NOMO-1 treated with dmso at 0.1 percent for 144 hours (cell line): ENCODE results near the gene KRT10.
"Not testable (repeated sequence)": the region's sequence is repeated elsewhere in the genome, so short reads cannot be mapped to it uniquely, and the experiment has no call there.

Experiments used
- DNase-seq: peaks from one replicate; lab custom pipeline; 2025; ENCODE audit not compliant: unreplicated experiment; lab: John Stamatoyannopoulos, UW

The KRT10 gene

GRCh38 chr17:40833882-40834281, 11.5 kb upstream of the KRT10 start:
- no peak for DNase-seq

GRCh38 chr17:40832840-40833239, 10.4 kb upstream of the KRT10 start:
- DNase-seq: no peak

- no peak for DNase-seq
These were observed 7.8 kb upstream of the KRT10 start for GRCh38 chr17:40830085-40830776.

GRCh38 chr17:40828454-40829044, 6.1 kb upstream of the KRT10 start:
- DNase-seq: no peak

- DNase-seq: peak; percentile 28
These were observed 5.5 kb upstream of the KRT10 start for GRCh38 chr17:40827746-40828453.

DNA sequence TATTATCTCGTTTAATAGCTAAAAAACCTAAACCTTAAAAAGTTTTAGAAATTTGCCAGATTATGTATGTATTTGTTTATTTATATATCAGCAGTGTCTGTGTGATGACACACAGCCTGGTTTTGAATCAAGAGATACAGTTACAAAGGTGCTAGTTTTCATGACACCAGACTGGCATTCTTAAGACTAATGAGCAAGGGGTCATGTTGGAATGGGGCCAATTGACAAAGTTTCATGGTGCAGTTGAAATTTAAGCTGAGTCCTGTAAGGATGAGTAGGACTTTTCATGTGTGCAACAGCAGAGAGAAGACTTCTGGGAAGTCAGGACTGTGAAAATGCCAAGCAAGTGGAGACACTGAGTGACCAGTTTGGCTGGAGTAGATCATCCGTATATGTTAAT, 3.2 kb upstream of the KRT10 start:
- no peak for DNase-seq

DNA sequence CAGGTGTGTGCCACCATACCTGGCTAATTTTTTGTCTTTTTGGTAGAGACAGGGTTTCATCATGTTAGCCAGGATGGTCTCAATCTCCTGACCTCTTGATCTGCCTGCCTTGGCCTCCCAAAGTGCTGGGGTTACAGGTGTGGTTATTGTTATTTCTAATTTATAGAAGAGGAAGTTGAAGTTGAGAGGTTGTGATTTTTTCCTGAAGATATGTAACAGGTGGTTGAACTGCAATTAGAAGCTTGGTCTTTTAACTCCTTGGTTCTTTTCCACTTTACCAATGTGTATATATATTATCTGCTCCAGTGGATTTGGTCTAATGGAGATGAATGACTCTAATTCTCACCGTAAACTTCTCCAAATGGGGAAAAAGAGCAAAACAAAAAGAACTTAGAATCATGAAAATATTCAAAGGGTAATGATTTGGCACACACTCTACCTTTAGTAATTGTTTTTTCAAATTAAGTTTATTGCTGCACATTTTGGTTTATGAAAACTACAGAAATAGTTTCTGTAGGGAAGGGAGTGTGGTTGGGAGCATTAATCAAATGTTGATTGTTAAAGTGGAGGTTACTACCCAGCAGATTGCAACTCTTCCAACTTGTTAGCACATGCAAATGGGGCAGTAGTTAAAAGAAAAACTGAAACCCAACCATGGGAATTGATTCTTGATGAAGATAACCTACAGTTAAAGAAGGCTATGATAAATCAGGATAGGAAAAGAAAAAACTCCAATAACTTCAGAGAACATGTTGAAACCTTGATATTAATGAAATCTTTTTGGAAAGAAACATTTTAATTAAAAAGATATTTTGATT, 1.8 kb upstream of the KRT10 start:
- DNase-seq: no peak

DNA sequence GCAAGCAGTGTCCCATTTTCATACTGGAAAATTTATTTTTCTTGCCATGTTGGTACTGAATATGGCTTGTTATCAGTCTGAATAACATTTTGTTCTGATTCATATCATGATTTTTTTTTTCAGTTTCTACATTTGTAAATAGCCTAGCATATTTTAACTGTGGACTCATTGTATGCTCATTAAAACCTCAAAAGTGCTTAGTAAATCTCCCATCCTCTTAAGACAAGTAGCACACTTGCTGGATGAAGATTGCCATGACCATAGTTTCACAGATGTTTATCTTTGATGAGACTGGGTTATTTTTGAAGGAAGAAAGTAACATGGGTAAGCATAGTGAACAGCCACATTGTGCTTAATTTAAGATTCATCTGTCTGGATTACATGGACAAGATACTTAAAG, 878 bp downstream of the KRT10 start:
- no peak for DNase-seq

GRCh38 chr17:40820228-40820838, 2.1 kb downstream of the KRT10 start:
- no peak for DNase-seq

DNA sequence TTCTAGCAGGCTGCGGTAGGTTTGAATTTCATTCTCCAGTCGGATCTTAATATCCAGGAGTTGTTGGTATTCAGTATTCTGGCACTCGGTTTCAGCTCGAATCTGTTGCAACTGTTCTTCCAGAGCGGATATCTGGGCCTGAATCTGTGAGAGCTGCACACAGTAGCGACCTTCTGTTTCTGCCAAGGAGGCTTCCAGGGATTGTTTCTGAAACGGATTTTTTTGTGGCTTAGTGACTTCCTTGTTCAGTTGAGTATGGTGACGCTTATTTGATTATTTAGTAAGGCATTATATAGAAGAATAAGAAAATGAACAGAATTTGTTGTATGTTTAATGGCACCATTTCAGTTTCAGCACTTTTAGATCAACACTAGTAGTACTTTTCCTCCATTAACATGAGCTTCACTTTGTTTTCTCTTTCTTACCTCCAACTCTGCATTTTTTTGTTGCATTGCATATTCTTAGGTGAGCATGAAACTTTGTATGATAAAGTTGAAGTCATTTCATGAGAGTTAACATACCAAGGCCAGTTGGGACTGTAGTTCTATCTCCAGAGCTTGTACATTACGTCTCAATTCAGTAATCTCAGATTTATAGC, 2.8 kb downstream of the KRT10 start:
- no peak for DNase-seq

DNA sequence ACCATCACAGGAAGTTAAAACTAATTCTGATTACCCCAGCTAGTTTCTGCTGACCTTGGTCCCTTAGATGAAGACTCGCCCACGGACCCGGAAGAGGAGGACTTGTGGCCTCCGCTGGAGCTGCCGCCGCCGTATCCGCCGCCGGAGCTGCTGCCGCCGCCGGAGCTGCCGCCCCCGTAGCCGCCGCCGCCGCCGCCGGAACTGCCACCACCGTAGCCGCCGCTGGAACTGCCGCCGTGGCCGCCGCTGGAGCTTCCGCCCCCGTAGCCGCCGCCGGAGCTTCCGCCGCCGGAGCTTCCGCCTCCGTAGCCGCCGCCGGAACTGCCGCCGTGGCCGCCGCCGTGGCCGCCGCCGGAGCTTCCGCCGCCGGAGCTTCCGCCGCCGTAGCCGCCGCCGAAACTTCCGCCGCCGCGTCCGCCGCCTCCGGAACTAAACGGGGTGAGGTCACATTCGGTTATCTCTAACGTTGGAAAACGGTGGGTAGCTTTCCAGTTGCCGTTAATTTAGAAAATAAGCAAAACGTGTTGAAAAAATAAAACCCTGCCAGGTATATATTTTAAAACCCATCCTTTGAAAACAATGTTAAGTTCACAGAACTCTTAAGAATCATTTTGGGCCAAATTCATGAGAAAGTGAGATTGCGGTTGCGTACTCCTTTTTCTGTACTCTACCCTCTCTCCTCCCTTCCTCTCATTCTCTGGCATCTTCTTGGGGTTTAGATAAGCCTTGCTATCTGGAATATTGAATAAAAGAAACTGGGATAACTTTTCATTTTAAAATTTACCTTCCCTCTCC, 3.5 kb downstream of the KRT10 start:
- DNase-seq: peak; percentile 63

GRCh38 chr17:40818343-40818732, 4.1 kb downstream of the KRT10 start:
- no peak for DNase-seq

DNA sequence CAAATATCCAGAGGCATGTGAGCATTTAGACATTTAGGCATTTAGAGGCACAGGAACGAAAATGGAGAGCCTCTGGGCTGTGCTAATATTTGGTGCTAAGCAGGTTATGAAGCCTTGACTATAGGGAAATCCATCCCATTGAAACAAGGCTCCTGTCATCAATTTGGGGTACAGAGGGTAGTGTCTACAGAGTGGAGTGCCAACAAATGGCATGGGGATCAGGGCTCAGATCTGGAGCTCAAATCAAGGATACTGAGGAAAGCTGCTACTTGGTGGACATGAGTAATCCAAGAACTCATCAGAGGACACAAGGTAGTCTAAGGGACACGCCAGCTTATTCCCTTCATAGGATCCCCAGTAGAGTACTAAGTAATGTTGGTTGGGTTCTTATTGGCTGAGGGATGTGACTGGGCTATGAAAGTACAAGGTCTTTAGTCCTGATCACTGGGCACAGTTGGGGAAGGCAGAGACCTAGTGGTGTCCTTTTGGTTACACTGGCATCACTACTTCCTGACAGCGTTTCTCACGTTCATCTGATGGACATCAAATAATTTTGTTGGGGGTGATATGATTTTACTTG, 5.2 kb downstream of the KRT10 start:
- DNase-seq: no peak

DNA sequence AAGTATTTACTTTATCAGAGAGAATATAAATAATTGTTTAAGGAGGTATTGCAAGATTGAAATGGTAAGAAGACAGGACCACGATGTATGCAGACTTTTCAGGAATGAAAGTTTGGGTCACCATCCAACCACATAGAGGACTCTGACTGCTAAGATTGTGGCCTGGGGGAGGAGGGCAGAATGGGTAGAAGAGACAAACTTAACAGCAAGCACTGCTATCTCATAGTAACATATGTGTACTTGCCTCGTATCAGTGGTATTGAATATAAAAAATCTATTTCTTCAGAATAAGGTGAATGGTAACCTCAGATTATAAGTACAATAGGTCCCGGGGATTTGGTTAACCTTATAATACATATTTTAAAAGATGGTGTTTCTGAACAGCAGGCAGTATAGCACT, 5.8 kb downstream of the KRT10 start:
- no peak for DNase-seq

GRCh38 chr17:40815381-40815780, 7.0 kb downstream of the KRT10 start:
- DNase-seq: no peak

- DNase-seq: not testable (repeated sequence)
These were observed 7.8 kb downstream of the KRT10 start for GRCh38 chr17:40814657-40815056.

- no peak for DNase-seq
These were observed 8.6 kb downstream of the KRT10 start for GRCh38 chr17:40813804-40814203.

DNA sequence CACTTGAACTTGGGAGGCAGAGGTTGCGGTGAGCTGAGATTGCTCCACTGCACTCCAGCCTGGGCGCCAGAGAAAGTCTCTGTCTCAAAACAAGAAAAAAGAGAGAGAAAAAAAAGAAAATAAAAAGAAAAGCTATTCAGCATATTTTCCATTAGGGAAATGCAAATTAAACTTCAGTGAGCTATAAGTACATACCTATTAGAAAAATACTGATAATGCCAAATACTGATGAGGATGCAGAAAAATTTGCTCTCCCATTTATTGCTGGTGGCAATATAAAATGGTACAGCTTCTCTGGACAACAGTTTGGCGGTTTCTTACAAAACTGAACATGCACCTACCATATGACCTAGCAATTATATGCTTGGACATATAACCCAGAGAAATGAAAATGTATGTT, 9.8 kb downstream of the KRT10 start:
- no peak for DNase-seq

GRCh38 chr17:40810494-40810893, 11.9 kb downstream of the KRT10 start:
- DNase-seq: no peak
